D721Med (cell line): ENCODE data around the gene ACVR1.

Experiments
- DNase-seq: peaks from one replicate; pipeline ENCODE4 v3.0.0; 2011; ENCODE audit warnings: low spot score; ENCODE audit not compliant: insufficient read length
- FAIRE-seq: peaks from 2 replicates; lab custom pipeline; 2011; peaks lifted over from hg19 to GRCh38; lab: Jason Lieb, UNC
- TF ChIP-seq, protein P1 (sequence below): IDR thresholded peaks from 2 replicates; pipeline ENCODE4 v1.5.1; 2012; ENCODE audit warnings: mild to moderate bottlenecking, control low read depth; ENCODE audit not compliant: insufficient read depth; ENCODE audit errors: missing control alignments

The ACVR1 gene

DNA sequence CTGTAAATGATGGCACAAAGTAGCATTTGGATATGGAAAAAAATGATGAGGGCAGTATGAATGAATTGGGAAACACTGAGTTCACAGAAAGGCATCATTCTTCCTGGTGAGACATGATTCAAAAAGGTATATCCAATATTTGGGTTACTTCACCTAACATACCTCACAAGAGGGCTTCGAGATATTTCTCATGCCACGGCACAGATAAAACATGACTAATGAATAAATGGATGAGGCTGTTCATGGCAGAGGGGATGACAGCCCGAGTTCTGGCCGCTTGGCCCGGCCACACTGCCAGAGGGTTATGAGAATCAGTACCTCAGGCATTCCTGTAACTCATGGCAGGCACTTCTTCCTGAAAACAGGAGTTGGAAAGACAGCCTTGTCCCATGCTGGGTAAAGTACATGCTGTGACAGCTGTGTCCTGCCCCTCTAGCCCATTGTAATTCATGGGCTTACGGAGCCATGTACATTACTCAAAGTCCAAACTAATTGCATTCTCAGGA, 131.5 kb downstream of the ACVR1 start:
- no peak for FAIRE-seq
- TF ChIP-seq, protein P1, sequence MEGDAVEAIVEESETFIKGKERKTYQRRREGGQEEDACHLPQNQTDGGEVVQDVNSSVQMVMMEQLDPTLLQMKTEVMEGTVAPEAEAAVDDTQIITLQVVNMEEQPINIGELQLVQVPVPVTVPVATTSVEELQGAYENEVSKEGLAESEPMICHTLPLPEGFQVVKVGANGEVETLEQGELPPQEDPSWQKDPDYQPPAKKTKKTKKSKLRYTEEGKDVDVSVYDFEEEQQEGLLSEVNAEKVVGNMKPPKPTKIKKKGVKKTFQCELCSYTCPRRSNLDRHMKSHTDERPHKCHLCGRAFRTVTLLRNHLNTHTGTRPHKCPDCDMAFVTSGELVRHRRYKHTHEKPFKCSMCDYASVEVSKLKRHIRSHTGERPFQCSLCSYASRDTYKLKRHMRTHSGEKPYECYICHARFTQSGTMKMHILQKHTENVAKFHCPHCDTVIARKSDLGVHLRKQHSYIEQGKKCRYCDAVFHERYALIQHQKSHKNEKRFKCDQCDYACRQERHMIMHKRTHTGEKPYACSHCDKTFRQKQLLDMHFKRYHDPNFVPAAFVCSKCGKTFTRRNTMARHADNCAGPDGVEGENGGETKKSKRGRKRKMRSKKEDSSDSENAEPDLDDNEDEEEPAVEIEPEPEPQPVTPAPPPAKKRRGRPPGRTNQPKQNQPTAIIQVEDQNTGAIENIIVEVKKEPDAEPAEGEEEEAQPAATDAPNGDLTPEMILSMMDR, result no peak
- no peak for DNase-seq

DNA sequence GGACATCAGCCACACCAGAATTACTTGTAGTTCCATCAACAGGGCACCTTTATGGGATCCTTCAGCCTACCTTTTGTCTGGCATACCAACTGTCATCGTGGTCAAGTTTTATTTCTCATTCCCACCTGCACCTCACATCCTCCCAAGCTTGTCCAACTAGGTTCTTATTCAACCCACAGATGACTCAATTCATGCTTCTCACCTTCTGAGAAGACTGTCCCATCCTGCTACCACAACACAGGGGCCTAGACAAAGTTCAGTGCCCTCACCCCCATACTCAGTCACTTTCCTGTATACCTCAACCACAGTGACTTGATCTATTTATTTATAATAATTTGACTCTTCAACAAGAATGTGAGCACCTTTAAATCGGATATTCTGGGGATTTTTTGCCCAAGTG, 133.1 kb downstream of the ACVR1 start:
- FAIRE-seq, result no peak
- DNase-seq, result no peak
- TF ChIP-seq, protein P1, result no peak

DNA sequence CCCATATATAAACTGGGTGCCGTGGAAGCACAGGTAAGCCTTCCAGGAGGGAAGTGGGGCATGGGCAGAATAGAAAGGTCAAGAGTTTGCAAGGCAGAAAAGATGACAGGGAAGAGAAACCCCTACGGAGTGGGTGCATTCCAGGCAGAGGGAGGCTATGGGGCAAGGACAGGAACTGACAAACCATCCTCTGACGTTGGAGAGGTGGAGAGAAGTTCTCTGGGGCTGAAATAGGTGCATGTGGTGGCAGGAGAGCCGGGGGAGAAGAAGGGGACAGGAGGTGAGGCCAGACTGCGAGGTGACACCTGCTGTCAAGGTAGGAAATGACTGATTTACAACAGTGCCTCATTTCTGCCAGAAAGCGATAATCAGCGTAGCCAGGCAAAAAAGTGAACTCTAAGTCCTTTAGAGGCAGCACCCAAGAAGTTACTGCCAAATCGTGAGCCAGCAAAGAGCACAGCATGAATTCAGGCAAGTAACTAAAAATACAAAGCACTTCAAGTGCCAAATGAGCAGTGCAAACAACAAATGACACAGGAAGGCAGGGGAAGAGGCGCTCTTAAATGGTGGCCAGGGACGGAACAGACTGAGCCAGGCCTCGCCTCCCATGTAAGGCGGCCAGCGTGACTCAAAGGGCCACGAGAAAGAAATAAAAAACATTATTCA, 134.2 kb downstream of the ACVR1 start:
- DNase-seq (no peak), FAIRE-seq (no peak)
- TF ChIP-seq, protein P1, result no peak

DNA sequence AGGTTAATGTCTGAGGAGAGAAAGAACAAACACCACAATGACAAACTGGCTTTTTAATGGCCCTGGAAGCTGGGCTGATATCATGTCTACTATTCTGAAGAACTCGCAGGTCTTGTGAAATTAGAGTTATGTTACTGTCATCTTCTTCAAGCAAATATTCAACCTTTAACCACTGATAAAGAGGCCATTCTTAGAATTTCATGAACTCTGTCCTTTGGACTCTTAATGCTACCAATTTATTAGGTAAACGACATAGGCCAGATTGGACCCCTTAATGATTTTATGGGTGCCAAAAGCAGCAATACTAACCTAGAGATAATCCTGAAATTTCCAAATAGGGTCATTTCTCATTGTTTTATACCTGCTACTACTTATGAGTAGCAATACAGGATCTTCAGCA, 138.5 kb downstream of the ACVR1 start:
- DNase-seq (no peak), FAIRE-seq (no peak)
- TF ChIP-seq, protein P1, result no peak

DNA sequence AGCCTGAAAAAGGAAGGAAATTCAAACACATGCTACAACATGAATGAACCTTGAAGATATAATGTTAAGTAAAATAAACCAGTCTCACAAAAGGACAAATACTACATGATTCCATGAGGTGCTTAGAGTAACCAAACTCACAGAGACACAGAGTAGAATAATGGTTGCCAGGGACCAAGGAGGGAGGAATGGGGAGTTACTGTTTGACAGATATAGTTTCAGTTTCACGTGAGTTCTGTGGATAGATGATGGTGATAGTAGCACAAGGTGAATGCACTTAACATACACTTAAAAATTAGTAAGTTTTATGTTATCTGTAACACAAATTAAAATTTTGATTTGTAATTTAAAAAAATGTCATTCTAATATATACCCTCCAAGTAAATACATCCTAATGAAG, 140.6 kb downstream of the ACVR1 start:
- TF ChIP-seq, protein P1, result no peak
- DNase-seq (no peak), FAIRE-seq (no peak)

DNA sequence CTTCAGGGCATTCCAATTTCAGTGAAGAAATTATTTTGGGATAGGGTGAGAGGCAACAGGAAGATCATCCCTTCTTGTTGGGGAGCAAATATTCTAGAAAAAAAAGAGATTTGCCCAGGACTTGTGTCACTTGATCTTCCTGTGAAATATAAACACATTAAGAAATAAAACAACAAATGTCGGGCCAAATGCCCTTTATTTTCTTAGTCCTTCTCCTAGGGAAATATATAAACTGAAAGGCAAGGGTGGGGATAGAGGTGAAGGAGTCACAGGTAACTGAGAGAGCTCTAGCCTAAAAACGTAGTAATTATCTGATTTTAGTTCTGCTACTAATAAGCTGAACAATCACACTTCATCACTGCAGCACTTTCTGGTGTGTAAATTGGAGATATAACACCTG, 142.9 kb downstream of the ACVR1 start:
- DNase-seq, result no peak
- no peak for FAIRE-seq
- TF ChIP-seq, protein P1, result no peak

DNA sequence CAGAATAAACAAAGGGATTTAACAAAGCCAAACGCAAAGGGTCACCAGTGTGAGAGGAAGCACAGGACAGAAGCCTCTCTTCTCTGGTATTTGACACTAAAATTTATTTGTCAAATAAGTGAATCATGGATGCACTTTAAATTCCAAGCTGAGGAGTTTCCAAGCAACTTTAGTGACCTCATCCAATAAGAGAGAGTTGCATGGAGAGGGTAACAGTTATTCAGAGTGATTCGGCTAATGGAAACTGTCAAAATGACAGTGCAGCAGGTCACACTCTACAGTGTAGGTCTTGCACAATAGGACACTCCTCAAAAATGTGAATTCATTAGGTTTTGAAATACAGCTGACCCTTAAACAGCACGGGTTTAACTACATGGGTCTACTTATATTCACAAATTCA, 143.5 kb downstream of the ACVR1 start:
- no peak for DNase-seq
- no peak for FAIRE-seq

More for the DNA sequence above, 143.5 kb downstream of the ACVR1 start:
- TF ChIP-seq, protein P1, result no peak
